Measurements from ENCODE around the gene KCNJ12.
"Not testable (repeated sequence)": the region's sequence is repeated elsewhere in the genome, so short reads cannot be mapped to it uniquely, and the experiment has no call there.

KCNJ12 gene

GRCh38 chr17:21406616-21407404 is 30.7 kb downstream of the KCNJ12 start:
- H3K27me3 ChIP-seq (ENCODE audit: control insufficient read depth in 1 of 2, insufficient read depth in 2 of 2, low read length in 2 of 2); H3K4me3 ChIP-seq (ENCODE audit: low read depth in 1 of 2, low read length in 2 of 2); H3K4me1 ChIP-seq (ENCODE audit: control insufficient read depth in 1 of 2, insufficient read depth in 2 of 2, low read length in 2 of 2); H3K36me3 ChIP-seq (ENCODE audit: control insufficient read depth in 1 of 2, insufficient read depth in 2 of 2, low read length in 2 of 2); H3K27ac ChIP-seq (ENCODE audit: low read depth, low read length); H3K9ac ChIP-seq (ENCODE audit: low read depth in 1 of 2, low read length in 2 of 2); H3K9me3 ChIP-seq (ENCODE audit: control insufficient read depth in 1 of 2, low read length in 2 of 2): not testable (repeated sequence)

GRCh38 chr17:21407752-21408151 is 31.6 kb downstream of the KCNJ12 start:
- not testable (repeated sequence) for H3K9me3 ChIP-seq (ENCODE audit: control insufficient read depth in 1 of 2, low read length in 2 of 2); H3K27ac ChIP-seq (ENCODE audit: low read depth, low read length); H3K27me3 ChIP-seq (ENCODE audit: control insufficient read depth in 1 of 2, insufficient read depth in 2 of 2, low read length in 2 of 2); H3K4me3 ChIP-seq (ENCODE audit: low read depth in 1 of 2, low read length in 2 of 2); H3K4me1 ChIP-seq (ENCODE audit: control insufficient read depth in 1 of 2, insufficient read depth in 2 of 2, low read length in 2 of 2); H3K9ac ChIP-seq (ENCODE audit: low read depth in 1 of 2, low read length in 2 of 2); H3K36me3 ChIP-seq (ENCODE audit: control insufficient read depth in 1 of 2, insufficient read depth in 2 of 2, low read length in 2 of 2)

GRCh38 chr17:21408224-21408623 is 32.1 kb downstream of the KCNJ12 start:
- H3K9me3 ChIP-seq (ENCODE audit: control insufficient read depth in 1 of 2, low read length in 2 of 2); H3K4me3 ChIP-seq (ENCODE audit: low read depth in 1 of 2, low read length in 2 of 2); H3K36me3 ChIP-seq (ENCODE audit: control insufficient read depth in 1 of 2, insufficient read depth in 2 of 2, low read length in 2 of 2); H3K27ac ChIP-seq (ENCODE audit: low read depth, low read length); H3K9ac ChIP-seq (ENCODE audit: low read depth in 1 of 2, low read length in 2 of 2); H3K4me1 ChIP-seq (ENCODE audit: control insufficient read depth in 1 of 2, insufficient read depth in 2 of 2, low read length in 2 of 2); H3K27me3 ChIP-seq (ENCODE audit: control insufficient read depth in 1 of 2, insufficient read depth in 2 of 2, low read length in 2 of 2): not testable (repeated sequence)

- not testable (repeated sequence) for H3K27ac ChIP-seq (ENCODE audit: low read depth, low read length); H3K4me3 ChIP-seq (ENCODE audit: low read depth in 1 of 2, low read length in 2 of 2); H3K9me3 ChIP-seq (ENCODE audit: control insufficient read depth in 1 of 2, low read length in 2 of 2); H3K27me3 ChIP-seq (ENCODE audit: control insufficient read depth in 1 of 2, insufficient read depth in 2 of 2, low read length in 2 of 2); H3K4me1 ChIP-seq (ENCODE audit: control insufficient read depth in 1 of 2, insufficient read depth in 2 of 2, low read length in 2 of 2); H3K9ac ChIP-seq (ENCODE audit: low read depth in 1 of 2, low read length in 2 of 2); H3K36me3 ChIP-seq (ENCODE audit: control insufficient read depth in 1 of 2, insufficient read depth in 2 of 2, low read length in 2 of 2)
Observed at GRCh38 chr17:21408766-21409300, 32.7 kb downstream of the KCNJ12 start.

GRCh38 chr17:21409388-21409787 is 33.2 kb downstream of the KCNJ12 start:
- H3K27me3 ChIP-seq (ENCODE audit: control insufficient read depth in 1 of 2, insufficient read depth in 2 of 2, low read length in 2 of 2); H3K4me1 ChIP-seq (ENCODE audit: control insufficient read depth in 1 of 2, insufficient read depth in 2 of 2, low read length in 2 of 2); H3K36me3 ChIP-seq (ENCODE audit: control insufficient read depth in 1 of 2, insufficient read depth in 2 of 2, low read length in 2 of 2); H3K4me3 ChIP-seq (ENCODE audit: low read depth in 1 of 2, low read length in 2 of 2); H3K27ac ChIP-seq (ENCODE audit: low read depth, low read length); H3K9me3 ChIP-seq (ENCODE audit: control insufficient read depth in 1 of 2, low read length in 2 of 2); H3K9ac ChIP-seq (ENCODE audit: low read depth in 1 of 2, low read length in 2 of 2): not testable (repeated sequence)

GRCh38 chr17:21409971-21410370 is 33.8 kb downstream of the KCNJ12 start:
- H3K4me1 ChIP-seq (ENCODE audit: control insufficient read depth in 1 of 2, insufficient read depth in 2 of 2, low read length in 2 of 2); H3K36me3 ChIP-seq (ENCODE audit: control insufficient read depth in 1 of 2, insufficient read depth in 2 of 2, low read length in 2 of 2); H3K4me3 ChIP-seq (ENCODE audit: low read depth in 1 of 2, low read length in 2 of 2); H3K9me3 ChIP-seq (ENCODE audit: control insufficient read depth in 1 of 2, low read length in 2 of 2); H3K9ac ChIP-seq (ENCODE audit: low read depth in 1 of 2, low read length in 2 of 2); H3K27ac ChIP-seq (ENCODE audit: low read depth, low read length); H3K27me3 ChIP-seq (ENCODE audit: control insufficient read depth in 1 of 2, insufficient read depth in 2 of 2, low read length in 2 of 2): not testable (repeated sequence)

GRCh38 chr17:21410371-21410770 is 34.2 kb downstream of the KCNJ12 start:
- not testable (repeated sequence) for H3K9me3 ChIP-seq (ENCODE audit: control insufficient read depth in 1 of 2, low read length in 2 of 2); H3K9ac ChIP-seq (ENCODE audit: low read depth in 1 of 2, low read length in 2 of 2); H3K27ac ChIP-seq (ENCODE audit: low read depth, low read length); H3K27me3 ChIP-seq (ENCODE audit: control insufficient read depth in 1 of 2, insufficient read depth in 2 of 2, low read length in 2 of 2); H3K4me3 ChIP-seq (ENCODE audit: low read depth in 1 of 2, low read length in 2 of 2); H3K4me1 ChIP-seq (ENCODE audit: control insufficient read depth in 1 of 2, insufficient read depth in 2 of 2, low read length in 2 of 2); H3K36me3 ChIP-seq (ENCODE audit: control insufficient read depth in 1 of 2, insufficient read depth in 2 of 2, low read length in 2 of 2)

- not testable (repeated sequence) for H3K9me3 ChIP-seq (ENCODE audit: control insufficient read depth in 1 of 2, low read length in 2 of 2); H3K27ac ChIP-seq (ENCODE audit: low read depth, low read length); H3K4me3 ChIP-seq (ENCODE audit: low read depth in 1 of 2, low read length in 2 of 2); H3K9ac ChIP-seq (ENCODE audit: low read depth in 1 of 2, low read length in 2 of 2); H3K4me1 ChIP-seq (ENCODE audit: control insufficient read depth in 1 of 2, insufficient read depth in 2 of 2, low read length in 2 of 2); H3K36me3 ChIP-seq (ENCODE audit: control insufficient read depth in 1 of 2, insufficient read depth in 2 of 2, low read length in 2 of 2); H3K27me3 ChIP-seq (ENCODE audit: control insufficient read depth in 1 of 2, insufficient read depth in 2 of 2, low read length in 2 of 2)
Observed at GRCh38 chr17:21410906-21411678, 34.9 kb downstream of the KCNJ12 start.

- not testable (repeated sequence) for H3K4me3 ChIP-seq (ENCODE audit: low read depth in 1 of 2, low read length in 2 of 2); H3K27ac ChIP-seq (ENCODE audit: low read depth, low read length); H3K9me3 ChIP-seq (ENCODE audit: control insufficient read depth in 1 of 2, low read length in 2 of 2); H3K4me1 ChIP-seq (ENCODE audit: control insufficient read depth in 1 of 2, insufficient read depth in 2 of 2, low read length in 2 of 2); H3K27me3 ChIP-seq (ENCODE audit: control insufficient read depth in 1 of 2, insufficient read depth in 2 of 2, low read length in 2 of 2); H3K9ac ChIP-seq (ENCODE audit: low read depth in 1 of 2, low read length in 2 of 2); H3K36me3 ChIP-seq (ENCODE audit: control insufficient read depth in 1 of 2, insufficient read depth in 2 of 2, low read length in 2 of 2)
Observed at GRCh38 chr17:21411679-21412205, 35.6 kb downstream of the KCNJ12 start.

- H3K27ac ChIP-seq (ENCODE audit: low read depth, low read length); H3K27me3 ChIP-seq (ENCODE audit: control insufficient read depth in 1 of 2, insufficient read depth in 2 of 2, low read length in 2 of 2); H3K36me3 ChIP-seq (ENCODE audit: control insufficient read depth in 1 of 2, insufficient read depth in 2 of 2, low read length in 2 of 2); H3K4me3 ChIP-seq (ENCODE audit: low read depth in 1 of 2, low read length in 2 of 2); H3K9ac ChIP-seq (ENCODE audit: low read depth in 1 of 2, low read length in 2 of 2); H3K4me1 ChIP-seq (ENCODE audit: control insufficient read depth in 1 of 2, insufficient read depth in 2 of 2, low read length in 2 of 2); H3K9me3 ChIP-seq (ENCODE audit: control insufficient read depth in 1 of 2, low read length in 2 of 2): not testable (repeated sequence)
Observed at GRCh38 chr17:21412207-21412681, 36.1 kb downstream of the KCNJ12 start.

Data from duodenal mucosa (tissue), 2 donors.